ENCODE measurements around the gene CDIPT. TPM values are rescaled to one million over a fixed set of nuclear protein-coding genes. Genes with fewer than 3 reads are reported as not detected.

The CDIPT gene
- polyA plus RNA-seq, 5 donors, result 62.4 to 94.6 (median 84.3) TPM

GRCh38 chr16:29862383-29862883, 593 bp downstream of the CDIPT start:
- DNase-seq, result no peak

GRCh38 chr16:29860218-29860617, 2.8 kb downstream of the CDIPT start:
- DNase-seq, result no peak

GRCh38 chr16:29858974-29859373, 4.1 kb downstream of the CDIPT start:
- no peak for DNase-seq

- DNase-seq, result no peak
Measured at GRCh38 chr16:29858149-29858849, 4.7 kb downstream of the CDIPT start.

GRCh38 chr16:29857133-29857760, 5.8 kb downstream of the CDIPT start:
- DNase-seq, result no peak

- no peak for DNase-seq
Measured at GRCh38 chr16:29854520-29855100, 8.4 kb downstream of the CDIPT start.

GRCh38 chr16:29852654-29853053, 10.4 kb downstream of the CDIPT start:
- peak; percentile 53 to 65 for DNase-seq

GRCh38 chr16:29850998-29851397, 12.0 kb downstream of the CDIPT start:
- DNase-seq, result no peak

GRCh38 chr16:29849505-29849904, 13.5 kb downstream of the CDIPT start:
- no peak for DNase-seq

GRCh38 chr16:29848420-29849297, 14.4 kb downstream of the CDIPT start:
- DNase-seq, result no peak

- DNase-seq, result no peak
Measured at GRCh38 chr16:29845656-29846055, 17.4 kb downstream of the CDIPT start.

- no peak for DNase-seq
Measured at GRCh38 chr16:29844575-29845331, 18.3 kb downstream of the CDIPT start.

- no peak for DNase-seq
Measured at GRCh38 chr16:29843931-29844330, 19.1 kb downstream of the CDIPT start.

GRCh38 chr16:29842732-29843346, 20.2 kb downstream of the CDIPT start:
- no peak for DNase-seq

GRCh38 chr16:29841631-29842030, 21.4 kb downstream of the CDIPT start:
- DNase-seq, result no peak

GRCh38 chr16:29840240-29840639, 22.8 kb downstream of the CDIPT start:
- DNase-seq, result no peak

GRCh38 chr16:29839822-29840221, 23.2 kb downstream of the CDIPT start:
- no peak for DNase-seq

- no peak for DNase-seq
Measured at GRCh38 chr16:29837841-29838240, 25.2 kb downstream of the CDIPT start.

- DNase-seq, result no peak
Measured at GRCh38 chr16:29836623-29837022, 26.4 kb downstream of the CDIPT start.

GRCh38 chr16:29835926-29836325, 27.1 kb downstream of the CDIPT start:
- no peak for DNase-seq

- DNase-seq, result no peak
Measured at GRCh38 chr16:29834079-29834478, 28.9 kb downstream of the CDIPT start.
